Measurements from ENCODE around the gene SKIC8. TPM values are rescaled to one million over a fixed set of nuclear protein-coding genes. Genes with fewer than 3 reads are reported as not detected.

Gene SKIC8
- total RNA-seq, 1 donor from 2014 or later, result 43.6 TPM

GRCh38 chr15:78319588-78319987 lies 20.2 kb upstream of the SKIC8 start:
- Histone ChIP-seq H3K36me3 (ENCODE audit: insufficient read depth, low read length) (no peaks in the 10 kb centered on the region), H3K4me1 (ENCODE audit: insufficient read depth, low read length) (peaks cover 13% of the 10 kb centered on the region), H3K4me3 (ENCODE audit: insufficient read depth, low read depth, low read length) (no peak overlapping the region), H3K9ac (ENCODE audit: low read length) (no peak overlapping the region), H3K27ac (ENCODE audit: low read depth, low read length) (no peak overlapping the region), H3K4me2 (ENCODE audit: low read length) (no peak overlapping the region), H3K9me3 (ENCODE audit: insufficient read depth, low read depth, low read length) (no peaks in the 10 kb centered on the region), H3K27me3 (ENCODE audit: insufficient read depth, low read length) (no peaks in the 10 kb centered on the region), H2AFZ (ENCODE audit: low read depth, low read length) (no peak overlapping the region), H4K20me1 (ENCODE audit: insufficient read depth, low read length) (no peaks in the 10 kb centered on the region), H3K79me2 (ENCODE audit: insufficient read depth, low read length) (no peaks in the 10 kb centered on the region)
- no peak for FAIRE-seq
- DNase-seq (ENCODE audit: low read depth), result no peak
- TF ChIP-seq EZH2 (IDR thresholded peaks at IDR 0.05; ENCODE audit: insufficient read depth, low read length), result no peak
- TF ChIP-seq CTCF (IDR thresholded peaks at IDR 0.05; ENCODE audit: insufficient read depth, low read depth, low read length), result no peak
- Mint-ChIP-seq H3K4me1 (ENCODE audit: low read depth, unreplicated experiment) (peaks cover 3% of the 10 kb centered on the region), H3K27ac (ENCODE audit: unreplicated experiment) (no peak overlapping the region), H3K36me3 (ENCODE audit: low read depth, unreplicated experiment) (no peaks in the 10 kb centered on the region), H3K9me3 (ENCODE audit: unreplicated experiment) (no peaks in the 10 kb centered on the region), H3K4me3 (ENCODE audit: unreplicated experiment) (no peak overlapping the region), H3K27me3 (ENCODE audit: low read depth, unreplicated experiment) (peaks cover 10% of the 10 kb centered on the region)

- Histone ChIP-seq H3K4me2 (ENCODE audit: low read length) (no peak overlapping the region), H3K4me1 (ENCODE audit: insufficient read depth, low read length) (peaks cover 5% of the 10 kb centered on the region), H3K27ac (ENCODE audit: low read depth, low read length) (no peak overlapping the region), H3K36me3 (ENCODE audit: insufficient read depth, low read length) (no peaks in the 10 kb centered on the region), H3K9ac (ENCODE audit: low read length) (no peak overlapping the region), H3K27me3 (ENCODE audit: insufficient read depth, low read length) (no peaks in the 10 kb centered on the region), H4K20me1 (ENCODE audit: insufficient read depth, low read length) (no peaks in the 10 kb centered on the region), H3K4me3 (ENCODE audit: insufficient read depth, low read depth, low read length) (no peak overlapping the region), H3K79me2 (ENCODE audit: insufficient read depth, low read length) (no peaks in the 10 kb centered on the region), H2AFZ (ENCODE audit: low read depth, low read length) (no peak overlapping the region), H3K9me3 (ENCODE audit: insufficient read depth, low read depth, low read length) (no peaks in the 10 kb centered on the region)
- H3K27me3 Mint-ChIP-seq (ENCODE audit: low read depth, unreplicated experiment), result peaks cover 20% of the 10 kb centered on the region
- TF ChIP-seq CTCF (IDR thresholded peaks at IDR 0.05; ENCODE audit: insufficient read depth, low read depth, low read length) (no peak), EZH2 (IDR thresholded peaks at IDR 0.05; ENCODE audit: insufficient read depth, low read length) (no peak)
- no peaks in the 10 kb centered on the region for H3K9me3 Mint-ChIP-seq (ENCODE audit: unreplicated experiment)
- peaks cover 1% of the 10 kb centered on the region for H3K4me1 Mint-ChIP-seq (ENCODE audit: low read depth, unreplicated experiment)
- DNase-seq (ENCODE audit: low read depth), result no peak
- FAIRE-seq, result no peak
- H3K36me3 Mint-ChIP-seq (ENCODE audit: low read depth, unreplicated experiment), result no peaks in the 10 kb centered on the region
- H3K4me3 Mint-ChIP-seq (ENCODE audit: unreplicated experiment), result no peak overlapping the region
- H3K27ac Mint-ChIP-seq (ENCODE audit: unreplicated experiment), result no peak overlapping the region
Observed at GRCh38 chr15:78317145-78317836, 17.9 kb upstream of the SKIC8 start.

All from astrocyte (in vitro differentiated cells and primary cell).